Ovary (tissue), 3 donors: ENCODE measurements around the gene NRXN2.

Experiments used
- POLR2A ChIP-seq: fragments of 450-650 bp; IDR thresholded peaks from one replicate; pipeline ENCODE4 v1.6.1; 2017; ENCODE audit warnings: antibody characterized with exemption, mild to moderate bottlenecking, moderate library complexity
- TF ChIP-seq, protein P1 (sequence below), 3 donors: fragments of 450-650 bp in 2 of 3; fragments of 200-600 bp in 1 of 3; IDR thresholded peaks; one replicate each; pipeline versions ENCODE4 v1.5.1 to v1.8.0; 2016 to 2022; ENCODE audit warnings: antibody characterized with exemption in 3 of 3, mild to moderate bottlenecking in 1 of 3
- donor health status: DM: no; HTN: no; CAD: no.

- TF ChIP-seq, protein P1, sequence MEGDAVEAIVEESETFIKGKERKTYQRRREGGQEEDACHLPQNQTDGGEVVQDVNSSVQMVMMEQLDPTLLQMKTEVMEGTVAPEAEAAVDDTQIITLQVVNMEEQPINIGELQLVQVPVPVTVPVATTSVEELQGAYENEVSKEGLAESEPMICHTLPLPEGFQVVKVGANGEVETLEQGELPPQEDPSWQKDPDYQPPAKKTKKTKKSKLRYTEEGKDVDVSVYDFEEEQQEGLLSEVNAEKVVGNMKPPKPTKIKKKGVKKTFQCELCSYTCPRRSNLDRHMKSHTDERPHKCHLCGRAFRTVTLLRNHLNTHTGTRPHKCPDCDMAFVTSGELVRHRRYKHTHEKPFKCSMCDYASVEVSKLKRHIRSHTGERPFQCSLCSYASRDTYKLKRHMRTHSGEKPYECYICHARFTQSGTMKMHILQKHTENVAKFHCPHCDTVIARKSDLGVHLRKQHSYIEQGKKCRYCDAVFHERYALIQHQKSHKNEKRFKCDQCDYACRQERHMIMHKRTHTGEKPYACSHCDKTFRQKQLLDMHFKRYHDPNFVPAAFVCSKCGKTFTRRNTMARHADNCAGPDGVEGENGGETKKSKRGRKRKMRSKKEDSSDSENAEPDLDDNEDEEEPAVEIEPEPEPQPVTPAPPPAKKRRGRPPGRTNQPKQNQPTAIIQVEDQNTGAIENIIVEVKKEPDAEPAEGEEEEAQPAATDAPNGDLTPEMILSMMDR (IDR thresholded peaks at IDR 0.05): no peak
- no peak for TF ChIP-seq POLR2A
Observed at GRCh38 chr11:64762674-64763525, 39.9 kb upstream of the NRXN2 start.
